OCI-LY7 (cell line): ENCODE results near the gene MGA. TPM values are rescaled to one million over a fixed set of nuclear protein-coding genes. Genes with fewer than 3 reads are reported as not detected.

ENCODE experiments used
- BruUV-seq: library from RNA; stranded (reverse); fragments of 400-500 nt; replicated peaks from 2 replicates; lab custom pipeline; 2021; lab: Mats Ljungman, UMichigan
- CTCF ChIA-PET: fragments of 300-600 bp; sonication (Branson Sonifier 250); formaldehyde crosslinking; loops from one replicate; lab custom pipeline; 2022; ENCODE audit warnings: antibody characterized with exemption; ENCODE audit not compliant: unreplicated experiment; lab: Charles Lee
- POLR2A ChIA-PET: fragments of 300-600 bp; sonication (Branson Sonifier 250); formaldehyde crosslinking; loops from one replicate; lab custom pipeline; 2022; ENCODE audit warnings: antibody characterized with exemption; lab: Charles Lee
- DNase-seq: peaks from one replicate; pipeline ENCODE4 v3.0.0-alpha.2; 2015; ENCODE audit warnings: low spot score
- H2AFZ ChIP-seq: fragments of 200-600 bp; sonication (generic), shearing (Covaris generic); 2 replicates; pipeline ENCODE4 v1.6.1; 2014; ENCODE audit warnings: mild to moderate bottlenecking, antibody characterized with exemption, low read length, moderate library complexity
- H3K27ac ChIP-seq: fragments of 200-600 bp; sonication (generic); 2 replicates; pipeline ENCODE4 v1.5.1; 2014; ENCODE audit warnings: mixed run types, low read depth, mild to moderate bottlenecking, moderate library complexity, low read length, inconsistent platforms; ENCODE audit not compliant: poor library complexity, severe bottlenecking
- H3K36me3 ChIP-seq: fragments of 200-600 bp; sonication (generic); 2 replicates; pipeline ENCODE4 v1.6.1; 2014; ENCODE audit warnings: mild to moderate bottlenecking, antibody characterized with exemption, low read length, moderate library complexity, mixed read lengths; ENCODE audit not compliant: insufficient read depth
- H3K4me1 ChIP-seq: fragments of 200-600 bp; sonication (generic); 2 replicates; pipeline ENCODE4 v1.5.1; 2014; ENCODE audit warnings: mild to moderate bottlenecking, low read length; ENCODE audit not compliant: insufficient read depth, poor library complexity, severe bottlenecking
- H3K4me2 ChIP-seq: fragments of 200-600 bp; sonication (generic); 2 replicates; pipeline ENCODE4 v1.6.1; 2014; ENCODE audit warnings: mild to moderate bottlenecking, low read length
- H3K4me3 ChIP-seq: fragments of 200-600 bp; sonication (generic); 2 replicates; pipeline ENCODE4 v1.5.1; 2014; ENCODE audit warnings: mild to moderate bottlenecking, low read depth, low read length; ENCODE audit not compliant: poor library complexity, severe bottlenecking
- H3K79me2 ChIP-seq: fragments of 200-600 bp; sonication (generic); 2 replicates; pipeline ENCODE4 v1.6.1; 2016; ENCODE audit warnings: low read depth, mild to moderate bottlenecking, low read length, moderate library complexity, mixed read lengths; ENCODE audit not compliant: insufficient read depth
- H3K9me2 ChIP-seq: fragments of 200-600 bp; sonication (generic); 2 replicates; pipeline ENCODE4 v1.6.1; 2016; ENCODE audit warnings: mild to moderate bottlenecking, low read length, mixed read lengths; ENCODE audit not compliant: insufficient read depth
- H3K9me3 ChIP-seq: fragments of 200-600 bp; sonication (generic); 2 replicates; pipeline ENCODE4 v1.6.1; 2014; ENCODE audit warnings: mild to moderate bottlenecking, mixed run types, low read length, mixed read lengths
- H4K20me1 ChIP-seq: fragments of 200-600 bp; sonication (generic); 2 replicates; pipeline ENCODE4 v1.6.1; 2014; ENCODE audit warnings: mild to moderate bottlenecking, antibody characterized with exemption, low read length, moderate library complexity, mixed read lengths; ENCODE audit not compliant: insufficient read depth
- CTCF ChIP-seq: fragments of 200-600 bp; sonication (generic); conservative IDR thresholded peaks from 2 replicates; pipeline ENCODE4 v1.5.1; 2014; ENCODE audit warnings: mild to moderate bottlenecking, antibody characterized with exemption, low read length, moderate library complexity, mixed read lengths
- EZH2phosphoT487 ChIP-seq: fragments of 200-600 bp; sonication (generic); IDR thresholded peaks from 2 replicates; pipeline ENCODE4 v1.6.1; 2018; ENCODE audit warnings: low read depth, borderline replicate concordance, mild to moderate bottlenecking, mixed run types, antibody characterized with exemption, low read length, moderate library complexity, mixed read lengths
- intact Hi-C: fragments of 100-400 bp; cut with micrococcal nuclease; formaldehyde crosslinking; loops from one replicate; pipeline ENCODE4 v1.10.0; 2022; ENCODE audit not compliant: unreplicated experiment
- microRNA-seq: library from miRNA; unstranded; fragments of <30 nt; microRNA quantifications from one replicate; pipeline ENCODE4 v1.2.0, GENCODE V29; 2022; ENCODE audit warnings: borderline replicate concordance
- small RNA-seq: library from RNA; depleted of rRNA; stranded (forward); fragments of <200 nt; gene quantifications from one replicate; pipeline ENCODE3, GENCODE V24; 2014
- total RNA-seq, 2 experiments: library from RNA; depleted of rRNA in 1 of 2; stranded (reverse); fragments of >200 nt in 1 of 2; shearing (Covaris generic) in 1 of 2; gene quantifications; 2 replicates each; pipeline ENCODE4 v1.2.3, GENCODE V29; 2014 to 2022

The MGA gene
- total RNA-seq, 2 experiments from 2014 or later: 48.8 to 59.1 TPM

- Histone ChIP-seq H3K9me2 (no peaks in the 10 kb centered on the region), H4K20me1 (no peaks in the 10 kb centered on the region), H3K36me3 (no peaks in the 10 kb centered on the region), H3K79me2 (no peaks in the 10 kb centered on the region), H3K9me3 (no peaks in the 10 kb centered on the region), H3K4me2 (no peak overlapping the region), H3K27ac (no peak overlapping the region), H2AFZ (no peak overlapping the region), H3K4me1 (peaks cover 4% of the 10 kb centered on the region), H3K4me3 (no peak overlapping the region)
- POLR2A ChIA-PET: no interaction called here
- no peak for TF ChIP-seq CTCF
- no peak for TF ChIP-seq EZH2phosphoT487
- no peak for DNase-seq
- CTCF ChIA-PET: interaction anchor here (0.6 kb wide), 1 partner anchor 1321 kb away, joined by 6 read pairs; no protein-coding TSS in a partner anchor
- no TSS peak for BruUV-seq
- intact Hi-C loops: no loop called here
Observed at GRCh38 chr15:41822471-41822870, 162.3 kb downstream of the MGA start.

Small RNAs within 50 kb of the gene (microRNA-seq; reads per million reads assigned to microRNA genes)
- not detected for gene MIR626

Small RNAs within 50 kb of the gene (small RNA-seq; reads per million reads assigned to genes)
- not detected for gene MIR626

Other genes with a start within 250 kb of the MGA start
- 28.6 and 35.9 TPM in 2 replicates for gene RTF1, start 243.3 kb upstream of the MGA start, total RNA-seq (2014; rRNA removed; shearing (Covaris generic))
- gene RTF1, start 243.3 kb upstream of the MGA start, total RNA-seq (2022): 46.9 and 59.9 TPM in 2 replicates
- gene ITPKA, start 166.5 kb upstream of the MGA start, total RNA-seq (2014; rRNA removed; shearing (Covaris generic)): not detected in 2 replicates
- gene ITPKA, start 166.5 kb upstream of the MGA start, total RNA-seq (2022): not detected in 2 replicates
- gene LTK, start 146.6 kb upstream of the MGA start, total RNA-seq (2014; rRNA removed; shearing (Covaris generic)): 0.10 and 0.22 TPM in 2 replicates
- gene LTK, start 146.6 kb upstream of the MGA start, total RNA-seq (2022): 0.11 TPM in 2 replicates
- gene RPAP1, start 116.1 kb upstream of the MGA start, total RNA-seq (2014; rRNA removed; shearing (Covaris generic)): 19.3 and 24.3 TPM in 2 replicates
- gene RPAP1, start 116.1 kb upstream of the MGA start, total RNA-seq (2022): 39.9 and 51.6 TPM in 2 replicates
- gene TYRO3, start 101.2 kb upstream of the MGA start, total RNA-seq (2014; rRNA removed; shearing (Covaris generic)): not detected in 2 replicates
- 0.13 and 0.48 TPM in 2 replicates for gene TYRO3, start 101.2 kb upstream of the MGA start, total RNA-seq (2022)
- gene MAPKBP1, start 114.1 kb downstream of the MGA start, total RNA-seq (2014; rRNA removed; shearing (Covaris generic)): 13.4 and 14.5 TPM in 2 replicates
- gene MAPKBP1, start 114.1 kb downstream of the MGA start, total RNA-seq (2022): 17.4 and 22.3 TPM in 2 replicates
- 3.0 and 5.4 TPM in 2 replicates for gene JMJD7, start 167.7 kb downstream of the MGA start, total RNA-seq (2014; rRNA removed; shearing (Covaris generic))
- gene JMJD7, start 167.7 kb downstream of the MGA start, total RNA-seq (2022): 14.1 and 16.0 TPM in 2 replicates
- 9.4 and 11.1 TPM in 2 replicates for gene PLA2G4B, start 178.4 kb downstream of the MGA start, total RNA-seq (2014; rRNA removed; shearing (Covaris generic))
- gene PLA2G4B, start 178.4 kb downstream of the MGA start, total RNA-seq (2022): 9.5 and 12.0 TPM in 2 replicates
- 0.03 TPM in 2 replicates for gene SPTBN5, start 233.6 kb downstream of the MGA start, total RNA-seq (2014; rRNA removed; shearing (Covaris generic))
- 0.04 and 0.17 TPM in 2 replicates for gene SPTBN5, start 233.6 kb downstream of the MGA start, total RNA-seq (2022)